K562 (cell line): ENCODE data around the gene EEF1AKMT1. TPM values are rescaled to one million over a fixed set of nuclear protein-coding genes. Genes with fewer than 3 reads are reported as not detected.

Experiments used
- ATAC-seq: fragments of 200-7000 bp; cut with Tn5 transposase; 3 replicates; pipeline ENCODE4 v1.9.1; 2020; ENCODE audit warnings: moderate library complexity
- BruUV-seq: library from RNA; stranded (reverse); fragments of 400-500 nt; replicated peaks from 2 replicates; lab custom pipeline; 2021; lab: Mats Ljungman, UMichigan
- CTCF ChIA-PET: fragments of 300-600 bp; formaldehyde crosslinking; extraction: SDS; loops from one replicate; lab custom pipeline; 2021; ENCODE audit warnings: low intra/inter-chr PET ratio; lab: Yijun Ruan, JAX
- POLR2A ChIA-PET: fragments of 300-600, 350-650 bp; sonication (Branson Sonifier 250); formaldehyde crosslinking; extraction: SDS; loops from one replicate; lab custom pipeline; 2021; ENCODE audit warnings: antibody characterized with exemption, inconsistent platforms; lab: Yijun Ruan, JAX
- DNase-seq, 4 experiments: peaks; one replicate each; pipeline versions ENCODE4 v3.0.0 to v3.0.0-alpha.2; 2011 to 2018; ENCODE audit warnings: low spot score in 3 of 4, mixed read lengths in 3 of 4; ENCODE audit errors: extremely low read depth in 1 of 4
- FAIRE-seq: peaks from 2 replicates; lab custom pipeline; 2011; peaks lifted over from hg19 to GRCh38; lab: Jason Lieb, UNC
- H2AFZ ChIP-seq: 2 replicates; pipeline ENCODE4 v1.6.0; 2011; ENCODE audit warnings: low read depth, low read length, control low read depth, inconsistent platforms
- H3K27ac ChIP-seq: fragments of 200-600 bp; 3 replicates; pipeline ENCODE4 v1.8.0; 2011; ENCODE audit warnings: low read depth, mild to moderate bottlenecking, control low read depth, inconsistent platforms, low read length, moderate library complexity, mixed read lengths; ENCODE audit errors: extremely low read depth
- H3K27me3 ChIP-seq, 2 experiments: fragments of 300-600 bp in 1 of 2; 2 replicates in 1 of 2; 3 replicates in 1 of 2; pipeline versions ENCODE4 v1.6.0 to v1.8.0; 2011; ENCODE audit warnings: inconsistent platforms in 2 of 2, low read length in 2 of 2, mild to moderate bottlenecking in 1 of 2, mixed read lengths in 1 of 2, moderate library complexity in 1 of 2; ENCODE audit not compliant: control insufficient read depth in 2 of 2, insufficient read depth in 2 of 2
- H3K36me3 ChIP-seq: fragments of 300-600 bp; 3 replicates; pipeline ENCODE4 v1.8.0; 2011; ENCODE audit warnings: mild to moderate bottlenecking, low read length, inconsistent platforms; ENCODE audit not compliant: control insufficient read depth, insufficient read depth
- H3K4me1 ChIP-seq, 2 experiments: fragments of 200-600 bp in 1 of 2; replicated peaks in 1 of 2; 2 replicates in 1 of 2; 3 replicates in 1 of 2; pipeline versions ENCODE4 v1.5.1 to v1.8.0; 2011; ENCODE audit warnings: inconsistent platforms in 2 of 2, low read length in 2 of 2, mild to moderate bottlenecking in 1 of 2, mixed read lengths in 1 of 2, moderate library complexity in 1 of 2; ENCODE audit not compliant: control insufficient read depth in 2 of 2, insufficient read depth in 2 of 2
- H3K4me2 ChIP-seq: 2 replicates; pipeline ENCODE4 v1.6.1; 2011; ENCODE audit warnings: low read length, control low read depth, inconsistent platforms, mixed read lengths; ENCODE audit not compliant: insufficient read depth
- H3K4me3 ChIP-seq: fragments of 200-600 bp; sonication (generic), shearing (Covaris generic); 2 replicates; pipeline ENCODE4 v1.5.1; 2016; ENCODE audit warnings: control low read depth, inconsistent platforms
- H3K79me2 ChIP-seq: fragments of 200-600 bp; 3 replicates; pipeline ENCODE4 v1.8.0; 2011; ENCODE audit warnings: low read length, inconsistent platforms; ENCODE audit not compliant: control insufficient read depth, insufficient read depth
- H3K9ac ChIP-seq, 2 experiments: 2 replicates each; pipeline versions ENCODE4 v1.6.0 to v1.6.1; 2011; ENCODE audit warnings: low read depth in 2 of 2, low read length in 2 of 2, control low read depth in 1 of 2, inconsistent platforms in 1 of 2, mild to moderate bottlenecking in 1 of 2, mixed read lengths in 1 of 2; ENCODE audit not compliant: insufficient read depth in 1 of 2
- H3K9me1 ChIP-seq: one replicate; pipeline ENCODE4 v1.6.0; 2011; ENCODE audit warnings: inconsistent platforms, mild to moderate bottlenecking, low read length, moderate library complexity; ENCODE audit not compliant: control insufficient read depth, insufficient read depth
- H3K9me3 ChIP-seq: replicated peaks from 2 replicates; pipeline ENCODE4 v1.5.1; 2011; ENCODE audit warnings: low read depth, low read length, inconsistent platforms; ENCODE audit not compliant: control insufficient read depth, insufficient read depth
- H4K20me1 ChIP-seq: replicated peaks from 2 replicates; pipeline ENCODE4 v1.6.1; 2011; ENCODE audit warnings: low read length, inconsistent platforms, mixed read lengths; ENCODE audit not compliant: control insufficient read depth, insufficient read depth
- ATF7 ChIP-seq: fragments of 450-650 bp; IDR thresholded peaks from 2 replicates; pipeline ENCODE4 v1.7.1; 2014; ENCODE audit warnings: mild to moderate bottlenecking, moderate library complexity
- C11orf30 ChIP-seq: fragments of 450-650 bp; IDR thresholded peaks from 2 replicates; pipeline ENCODE4 v1.6.1; 2016; ENCODE audit warnings: low read depth, mild to moderate bottlenecking
- FOXK1 ChIP-seq: sonication (generic); formaldehyde crosslinking; IDR thresholded peaks from 2 replicates; pipeline ENCODE4 v1.8.0; 2022; ENCODE audit warnings: missing genetic modification reagents, mild to moderate bottlenecking, borderline replicate concordance
- HES1 ChIP-seq: fragments of 450-650 bp; IDR thresholded peaks from 2 replicates; pipeline ENCODE4 v1.6.1; 2016; ENCODE audit warnings: low read depth, mild to moderate bottlenecking, moderate library complexity
- MAFF ChIP-seq: IDR thresholded peaks from 2 replicates; pipeline ENCODE4 v1.6.1; 2012; ENCODE audit warnings: low read length, improper control_type of control experiment
- MAFG ChIP-seq: fragments of 450-650 bp; conservative IDR thresholded peaks from 2 replicates; pipeline ENCODE4 v1.6.1; 2016; ENCODE audit warnings: missing genetic modification characterization, missing compliant biosample characterization
- MAFK ChIP-seq: IDR thresholded peaks from 2 replicates; pipeline ENCODE4 v1.6.1; 2011; ENCODE audit warnings: low read length, improper control_type of control experiment
- MLX ChIP-seq, 2 experiments: fragments of 450-650 bp in 1 of 2; sonication (generic) in 1 of 2; formaldehyde crosslinking; conservative IDR thresholded peaks; 2 replicates each; pipeline versions ENCODE4 v1.4.0 to v1.8.1; 2020 to 2022; ENCODE audit warnings: mild to moderate bottlenecking in 1 of 2, missing genetic modification reagents in 1 of 2
- PREB ChIP-seq: sonication (generic); formaldehyde crosslinking; IDR thresholded peaks from 2 replicates; pipeline ENCODE4 v1.8.1; 2023; ENCODE audit warnings: mild to moderate bottlenecking, missing genetic modification reagents
- ZNF239 ChIP-seq: fragments of 250-450 bp; sonication (Bioruptor Pico); IDR thresholded peaks from 2 replicates; pipeline ENCODE4 v1.4.0; 2020; ENCODE audit warnings: mild to moderate bottlenecking
- ZNF316 ChIP-seq: fragments of 450-650 bp; IDR thresholded peaks from 2 replicates; pipeline ENCODE4 v1.6.1; 2016
- ZNF384 ChIP-seq: IDR thresholded peaks from 2 replicates; pipeline ENCODE4 v1.6.1; 2012; ENCODE audit warnings: low read depth, low read length, improper control_type of control experiment
- ZNF586 ChIP-seq: fragments of 450-650 bp; formaldehyde crosslinking; conservative IDR thresholded peaks from 2 replicates; pipeline ENCODE4 v1.4.0; 2020; ENCODE audit warnings: mild to moderate bottlenecking, moderate library complexity
- ZNF644 ChIP-seq: fragments of 200-800 bp; sonication (Bioruptor generic); IDR thresholded peaks from 2 replicates; pipeline ENCODE4 v1.6.1; 2016; ENCODE audit warnings: low read depth, missing genetic modification characterization, missing compliant biosample characterization
- WGBS: fragments of 100-300 bp; shearing (Covaris generic); methylation state at CpG from one replicate; pipeline ENCODE4 v1.1.6; 2016; ENCODE audit warnings: low coverage, mixed read lengths; ENCODE audit not compliant: insufficient coverage; ENCODE audit errors: missing lambda C conversion rate; 5-methylcytosine and 5-hydroxymethylcytosine counted together
- in situ Hi-C: fragments of 300-500 bp; cut with MboI; formaldehyde crosslinking; loops from 4 replicates; pipeline ENCODE4 v1.15.0; 2018; ENCODE audit warnings: inconsistent platforms, mixed read lengths
- intact Hi-C: fragments of 100-400 bp; cut with micrococcal nuclease; formaldehyde crosslinking; loops from 2 replicates; pipeline ENCODE4 v1.14.2; 2022
- polyA plus RNA-seq, 8 experiments: library from polyadenylated mRNA; depleted of rRNA in 4 of 8; stranded (reverse) in 5 of 8; unstranded in 3 of 8; fragments of >200 nt; fragmentation: Nextera tagmentation in 2 of 8; fragmentation: Illumina TruSeq in 1 of 8; extraction: Ambion mirVana in 2 of 8; extraction: Trizol in 1 of 8; gene quantifications; 2 replicates each; pipeline versions ENCODE4 v1.2.1 to v1.2.3, GENCODE V29; 2011 to 2014; ENCODE audit warnings: inconsistent platforms in 1 of 8, missing spikeins in 1 of 8
- total RNA-seq, 7 experiments: library from RNA; depleted of rRNA in 6 of 7; stranded (reverse); fragments of >200 nt in 6 of 7; fragmentation: Illumina TruSeq in 2 of 7; extraction: Trizol in 2 of 7; gene quantifications; 2 replicates each; pipeline versions ENCODE4 v1.2.1 to v1.2.3, GENCODE V29; 2011 to 2021; ENCODE audit warnings: low replicate concordance in 1 of 7

The EEF1AKMT1 gene
- total and polyA plus RNA-seq, 9 of the 15 experiments (the other 6 are each of a cell fraction or from before 2014, with no cell fraction given): 5.3 to 36.3 (median 7.9) TPM

GRCh38 chr13:20780317-20780716, 6.6 kb upstream of the EEF1AKMT1 start:
- H4K20me1 ChIP-seq: no peaks in the 10 kb centered on the region
- CTCF ChIA-PET: no interaction called here
- in situ Hi-C loops: no loop called here

More at GRCh38 chr13:20780317-20780716, 6.6 kb upstream of the EEF1AKMT1 start:
- no peaks in the 10 kb centered on the region for H3K27me3 ChIP-seq
- H3K9ac ChIP-seq: no peak overlapping the region
- 64% methylated on average over 1 of the region's 1 CpG for WGBS
- no peak for FAIRE-seq
- no peak for DNase-seq
- no peaks in the 10 kb centered on the region for H3K9me3 ChIP-seq
- H3K4me3 ChIP-seq: no peak overlapping the region
- no peaks in the 10 kb centered on the region for H3K4me1 ChIP-seq
- peaks cover 46% of the 10 kb centered on the region; the same call in 1 of the 3 replicates for H3K36me3 ChIP-seq
- H3K4me2 ChIP-seq: no peak overlapping the region
- intact Hi-C loops: no loop called here
- POLR2A ChIA-PET: interaction anchor here (0.8 kb wide), 1 partner anchor 67 kb away, joined by 3 read pairs; no protein-coding TSS in a partner anchor
- H3K9me1 ChIP-seq: no peaks in the 10 kb centered on the region
- no peak overlapping the region for H3K27ac ChIP-seq
- TF ChIP-seq MAFG (tag): peak; percentile 62
- TF ChIP-seq PREB (CRISPR knock-in tag): no peak
- TF ChIP-seq MLX (CRISPR knock-in tag; conservative IDR thresholded peaks at IDR 0.05): no peak
- TF ChIP-seq ATF7: no peak
- no peak for TF ChIP-seq ZNF586 (CRISPR knock-in tag)
- TF ChIP-seq ZNF316: peak; percentile 91
- TF ChIP-seq ZNF239 (CRISPR knock-in tag): no peak
- TF ChIP-seq HES1: no peak
- peak; percentile 71 for TF ChIP-seq MAFK
- no peak for TF ChIP-seq FOXK1 (CRISPR knock-in tag)
- TF ChIP-seq ZNF384: no peak
- peak; percentile 78 for TF ChIP-seq C11orf30
- peak; percentile 71 for TF ChIP-seq MAFF
- TF ChIP-seq ZNF644: no peak
- H2AFZ ChIP-seq: no peak overlapping the region
- no peaks in the 10 kb centered on the region for H3K79me2 ChIP-seq
- no TSS peak for BruUV-seq
- no peak for ATAC-seq
